Measurements from ENCODE around the gene CNTN5. TPM values are rescaled to one million over a fixed set of nuclear protein-coding genes. Genes with fewer than 3 reads are reported as not detected.

The CNTN5 gene
- total RNA-seq, 4 donors from 2014 or later = 0.12 TPM; not detected in 3

DNA sequence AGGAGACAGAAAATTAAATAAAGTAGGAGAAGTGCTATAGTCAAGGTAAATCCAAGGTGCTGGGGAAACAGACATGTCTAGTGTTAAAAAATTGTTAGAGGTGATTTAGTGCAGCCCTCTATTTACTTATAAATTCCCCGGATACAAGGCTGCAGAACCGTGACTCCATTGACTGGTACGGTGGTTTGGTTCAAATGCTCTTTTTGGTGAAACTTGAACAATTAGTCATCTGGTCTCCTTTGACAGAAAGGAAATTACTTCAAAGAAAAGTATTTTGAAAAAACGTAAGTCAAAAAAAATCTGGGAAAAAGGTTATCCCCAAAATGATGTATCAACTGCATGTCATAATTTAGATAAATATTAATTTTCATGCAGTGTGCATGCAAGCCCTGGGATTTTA is 399.2 kb downstream of the CNTN5 start:
- H3K27ac ChIP-seq = no peak overlapping the region
- no peaks in the 10 kb centered on the region for H3K9me3 ChIP-seq
- 44 to 45% methylated on average over 4 of the region's 4 CpGs for WGBS, 2 donors
- no peak for DNase-seq
- TF ChIP-seq CTCF (IDR thresholded peaks at IDR 0.05) = no peak
- TF ChIP-seq POLR2A (IDR thresholded peaks at IDR 0.05) = no peak
- intact Hi-C loops (cut with DNase I) = no loop called here
- no peaks in the 10 kb centered on the region for H3K4me1 ChIP-seq
- H3K36me3 ChIP-seq = no peaks in the 10 kb centered on the region
- H3K27me3 ChIP-seq = no peaks in the 10 kb centered on the region
- no peak overlapping the region for H3K4me3 ChIP-seq

GRCh38 chr11:99422581-99423427 is 402.1 kb downstream of the CNTN5 start:
- intact Hi-C loops (cut with DNase I) = no loop called here
- TF ChIP-seq CTCF (IDR thresholded peaks at IDR 0.05) (no peak), POLR2A (IDR thresholded peaks at IDR 0.05) (no peak)
- DNase-seq = no peak
- Histone ChIP-seq H3K4me3 (no peak overlapping the region), H3K36me3 (no peaks in the 10 kb centered on the region), H3K27me3 (no peaks in the 10 kb centered on the region), H3K27ac (no peak overlapping the region), H3K9me3 (no peaks in the 10 kb centered on the region), H3K4me1 (no peaks in the 10 kb centered on the region)
- 32% methylated on average over 7 of the region's 7 CpGs for WGBS, 2 donors

DNA sequence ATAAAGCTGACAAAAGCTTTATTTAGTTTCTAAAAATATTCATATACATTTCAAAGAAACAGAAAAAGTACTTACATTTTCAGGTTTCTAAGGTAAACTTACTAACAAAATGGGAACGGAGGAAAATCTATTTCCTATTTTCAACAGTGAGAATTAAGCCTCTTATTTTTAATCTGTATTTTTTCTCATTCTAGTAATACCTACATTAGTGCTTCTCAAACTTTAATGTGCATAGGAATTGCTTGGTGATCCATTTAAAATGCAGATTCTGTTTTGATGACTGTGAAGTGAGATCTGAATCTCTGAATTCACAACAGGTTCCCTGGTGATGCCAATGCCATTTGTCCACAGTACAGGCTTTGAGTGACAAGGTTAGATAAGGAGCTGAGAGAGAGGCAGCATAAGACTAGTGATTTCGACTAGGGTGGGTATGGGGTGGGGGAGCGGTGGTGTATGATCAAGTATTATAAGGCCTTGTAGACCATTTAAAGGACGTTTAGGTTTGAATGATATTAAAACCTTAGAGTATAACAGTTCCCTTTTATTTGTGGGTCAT is 402.8 kb downstream of the CNTN5 start:
- H3K9me3 ChIP-seq = no peaks in the 10 kb centered on the region
- H3K4me3 ChIP-seq = no peak overlapping the region
- TF ChIP-seq POLR2A (IDR thresholded peaks at IDR 0.05) (no peak), CTCF (IDR thresholded peaks at IDR 0.05) (no peak)
- 35% methylated on average over 4 of the region's 4 CpGs for WGBS, 2 donors
- DNase-seq = no peak
- no peaks in the 10 kb centered on the region for H3K4me1 ChIP-seq
- no peak overlapping the region for H3K27ac ChIP-seq
- H3K36me3 ChIP-seq = no peaks in the 10 kb centered on the region
- intact Hi-C loops (cut with DNase I) = no loop called here
- no peaks in the 10 kb centered on the region for H3K27me3 ChIP-seq

GRCh38 chr11:99424313-99425084 is 403.8 kb downstream of the CNTN5 start:
- DNase-seq = no peak
- 83 to 86% methylated on average over 6 to 7 of the region's 12 CpGs for WGBS, 2 donors
- TF ChIP-seq CTCF (IDR thresholded peaks at IDR 0.05) = no peak
- TF ChIP-seq POLR2A (IDR thresholded peaks at IDR 0.05) = no peak
- no peak overlapping the region for H3K27ac ChIP-seq
- H3K4me1 ChIP-seq = no peaks in the 10 kb centered on the region
- no peaks in the 10 kb centered on the region for H3K9me3 ChIP-seq
- intact Hi-C loops (cut with DNase I) = no loop called here
- no peaks in the 10 kb centered on the region for H3K27me3 ChIP-seq
- no peak overlapping the region for H3K4me3 ChIP-seq
- no peaks in the 10 kb centered on the region for H3K36me3 ChIP-seq

GRCh38 chr11:99425596-99425995 is 404.8 kb downstream of the CNTN5 start:
- no peaks in the 10 kb centered on the region for H3K9me3 ChIP-seq
- 50 to 100% methylated on average over 1 to 2 of the region's 2 CpGs for WGBS, 2 donors
- no peaks in the 10 kb centered on the region for H3K27me3 ChIP-seq
- no peak overlapping the region for H3K27ac ChIP-seq
- no peaks in the 10 kb centered on the region for H3K4me1 ChIP-seq
- H3K4me3 ChIP-seq = no peak overlapping the region
- intact Hi-C loops (cut with DNase I) = no loop called here
- TF ChIP-seq POLR2A (IDR thresholded peaks at IDR 0.05) = no peak
- no peak for TF ChIP-seq CTCF (IDR thresholded peaks at IDR 0.05)
- no peak for DNase-seq
- H3K36me3 ChIP-seq = no peaks in the 10 kb centered on the region

Measured in esophagus squamous epithelium (tissue), 5 donors.